K562 (cell line): ENCODE measurements around the gene DEF6. TPM values are rescaled to one million over a fixed set of nuclear protein-coding genes. Genes with fewer than 3 reads are reported as not detected.

Experiments
- ATAC-seq: fragments of 200-7000 bp; cut with Tn5 transposase; 3 replicates; pipeline ENCODE4 v1.9.1; 2020; ENCODE audit warnings: moderate library complexity
- BruUV-seq: library from RNA; stranded (reverse); fragments of 400-500 nt; replicated peaks from 2 replicates; lab custom pipeline; 2021; lab: Mats Ljungman, UMichigan
- CTCF ChIA-PET: fragments of 300-600 bp; formaldehyde crosslinking; extraction: SDS; loops from one replicate; lab custom pipeline; 2021; ENCODE audit warnings: low intra/inter-chr PET ratio; lab: Yijun Ruan, JAX
- POLR2A ChIA-PET: fragments of 300-600, 350-650 bp; sonication (Branson Sonifier 250); formaldehyde crosslinking; extraction: SDS; loops from one replicate; lab custom pipeline; 2021; ENCODE audit warnings: antibody characterized with exemption, inconsistent platforms; lab: Yijun Ruan, JAX
- DNase-seq, 4 experiments: peaks; one replicate each; pipeline versions ENCODE4 v3.0.0 to v3.0.0-alpha.2; 2011 to 2018; ENCODE audit warnings: low spot score in 3 of 4, mixed read lengths in 3 of 4; ENCODE audit errors: extremely low read depth in 1 of 4
- FAIRE-seq: peaks from 2 replicates; lab custom pipeline; 2011; peaks lifted over from hg19 to GRCh38; lab: Jason Lieb, UNC
- H2AFZ ChIP-seq: 2 replicates; pipeline ENCODE4 v1.6.0; 2011; ENCODE audit warnings: low read depth, low read length, control low read depth, inconsistent platforms
- H3K27ac ChIP-seq: fragments of 200-600 bp; 3 replicates; pipeline ENCODE4 v1.8.0; 2011; ENCODE audit warnings: low read depth, mild to moderate bottlenecking, control low read depth, inconsistent platforms, low read length, moderate library complexity, mixed read lengths; ENCODE audit errors: extremely low read depth
- H3K27me3 ChIP-seq, 2 experiments: fragments of 300-600 bp in 1 of 2; 2 replicates in 1 of 2; 3 replicates in 1 of 2; pipeline versions ENCODE4 v1.6.0 to v1.8.0; 2011; ENCODE audit warnings: inconsistent platforms in 2 of 2, low read length in 2 of 2, mild to moderate bottlenecking in 1 of 2, mixed read lengths in 1 of 2, moderate library complexity in 1 of 2; ENCODE audit not compliant: control insufficient read depth in 2 of 2, insufficient read depth in 2 of 2
- H3K36me3 ChIP-seq: fragments of 300-600 bp; 3 replicates; pipeline ENCODE4 v1.8.0; 2011; ENCODE audit warnings: mild to moderate bottlenecking, low read length, inconsistent platforms; ENCODE audit not compliant: control insufficient read depth, insufficient read depth
- H3K4me1 ChIP-seq, 2 experiments: fragments of 200-600 bp in 1 of 2; replicated peaks in 1 of 2; 2 replicates in 1 of 2; 3 replicates in 1 of 2; pipeline versions ENCODE4 v1.5.1 to v1.8.0; 2011; ENCODE audit warnings: inconsistent platforms in 2 of 2, low read length in 2 of 2, mild to moderate bottlenecking in 1 of 2, mixed read lengths in 1 of 2, moderate library complexity in 1 of 2; ENCODE audit not compliant: control insufficient read depth in 2 of 2, insufficient read depth in 2 of 2
- H3K4me2 ChIP-seq: 2 replicates; pipeline ENCODE4 v1.6.1; 2011; ENCODE audit warnings: low read length, control low read depth, inconsistent platforms, mixed read lengths; ENCODE audit not compliant: insufficient read depth
- H3K4me3 ChIP-seq: fragments of 200-600 bp; sonication (generic), shearing (Covaris generic); 2 replicates; pipeline ENCODE4 v1.5.1; 2016; ENCODE audit warnings: control low read depth, inconsistent platforms
- H3K79me2 ChIP-seq: fragments of 200-600 bp; 3 replicates; pipeline ENCODE4 v1.8.0; 2011; ENCODE audit warnings: low read length, inconsistent platforms; ENCODE audit not compliant: control insufficient read depth, insufficient read depth
- H3K9ac ChIP-seq, 2 experiments: 2 replicates each; pipeline versions ENCODE4 v1.6.0 to v1.6.1; 2011; ENCODE audit warnings: low read depth in 2 of 2, low read length in 2 of 2, control low read depth in 1 of 2, inconsistent platforms in 1 of 2, mild to moderate bottlenecking in 1 of 2, mixed read lengths in 1 of 2; ENCODE audit not compliant: insufficient read depth in 1 of 2
- H3K9me1 ChIP-seq: one replicate; pipeline ENCODE4 v1.6.0; 2011; ENCODE audit warnings: inconsistent platforms, mild to moderate bottlenecking, low read length, moderate library complexity; ENCODE audit not compliant: control insufficient read depth, insufficient read depth
- H3K9me3 ChIP-seq: replicated peaks from 2 replicates; pipeline ENCODE4 v1.5.1; 2011; ENCODE audit warnings: low read depth, low read length, inconsistent platforms; ENCODE audit not compliant: control insufficient read depth, insufficient read depth
- H4K20me1 ChIP-seq: replicated peaks from 2 replicates; pipeline ENCODE4 v1.6.1; 2011; ENCODE audit warnings: low read length, inconsistent platforms, mixed read lengths; ENCODE audit not compliant: control insufficient read depth, insufficient read depth
- BHLHE40 ChIP-seq: IDR thresholded peaks from 2 replicates; pipeline ENCODE4 v1.6.1; 2011; ENCODE audit warnings: low read length, improper control_type of control experiment
- CBFA2T3 ChIP-seq: fragments of 450-650 bp; IDR thresholded peaks from 2 replicates; pipeline ENCODE4 v1.6.1; 2017
- FOXA3 ChIP-seq, 2 experiments: fragments of 450-650 bp in 1 of 2; sonication (generic) in 1 of 2; formaldehyde crosslinking; IDR thresholded peaks in 1 of 2; conservative IDR thresholded peaks in 1 of 2; 2 replicates each; pipeline versions ENCODE4 v1.4.0 to v1.8.0; 2020 to 2022; ENCODE audit warnings: mild to moderate bottlenecking in 2 of 2, missing genetic modification reagents in 1 of 2
- KDM4B ChIP-seq, 2 experiments: fragments of 450-650 bp in 1 of 2; sonication (generic) in 1 of 2; IDR thresholded peaks; 2 replicates each; pipeline ENCODE4 v1.6.1; 2016 to 2017; ENCODE audit warnings: borderline replicate concordance in 2 of 2, antibody characterized with exemption in 1 of 2, low read depth in 1 of 2, mild to moderate bottlenecking in 1 of 2
- MAX ChIP-seq: sonication (generic); formaldehyde crosslinking; IDR thresholded peaks from 2 replicates; pipeline ENCODE4 v1.9.0; 2022; ENCODE audit warnings: mild to moderate bottlenecking, missing genetic modification reagents
- MEF2D ChIP-seq: conservative IDR thresholded peaks from 2 replicates; pipeline ENCODE4 v1.6.1; 2016; ENCODE audit warnings: low read depth, missing genetic modification characterization, missing compliant biosample characterization
- OTX1 ChIP-seq: fragments of 450-650 bp; formaldehyde crosslinking; IDR thresholded peaks from 2 replicates; pipeline ENCODE4 v1.4.0; 2022; ENCODE audit warnings: mild to moderate bottlenecking
- SRSF1 ChIP-seq: fragments of 200-400 bp; formaldehyde crosslinking; IDR thresholded peaks from 2 replicates; pipeline ENCODE4 v1.6.1; 2017; ENCODE audit warnings: mild to moderate bottlenecking, low read depth, low read length, moderate library complexity
- STAT6 ChIP-seq: sonication (generic); formaldehyde crosslinking; IDR thresholded peaks from 2 replicates; pipeline ENCODE4 v1.8.1; 2023; ENCODE audit warnings: mild to moderate bottlenecking, missing genetic modification reagents
- USF1 ChIP-seq: sonication (generic); formaldehyde crosslinking; IDR thresholded peaks from 2 replicates; pipeline ENCODE4 v1.9.0; 2022; ENCODE audit warnings: mild to moderate bottlenecking, missing genetic modification reagents
- USF2 ChIP-seq: sonication (generic); formaldehyde crosslinking; IDR thresholded peaks from 2 replicates; pipeline ENCODE4 v1.5.0; 2020; ENCODE audit warnings: missing genetic modification reagents
- ZMIZ1 ChIP-seq, 2 experiments: fragments of 150-350 bp in 1 of 2; IDR thresholded peaks; 2 replicates each; pipeline ENCODE4 v1.6.1; 2012 to 2016; ENCODE audit warnings: low read depth in 2 of 2, low read length in 2 of 2, mild to moderate bottlenecking in 1 of 2, moderate library complexity in 1 of 2
- ZNF121 ChIP-seq: sonication (generic); formaldehyde crosslinking; conservative IDR thresholded peaks from 2 replicates; pipeline ENCODE4 v1.8.0; 2022; ENCODE audit warnings: missing genetic modification reagents
- ZNF79 ChIP-seq: fragments of 250-450 bp; sonication (Bioruptor Pico); IDR thresholded peaks from 2 replicates; pipeline ENCODE4 v1.4.0; 2020; ENCODE audit warnings: low read depth, mild to moderate bottlenecking, moderate library complexity
- WGBS: fragments of 100-300 bp; shearing (Covaris generic); methylation state at CpG from one replicate; pipeline ENCODE4 v1.1.6; 2016; ENCODE audit warnings: low coverage, mixed read lengths; ENCODE audit not compliant: insufficient coverage; ENCODE audit errors: missing lambda C conversion rate; 5-methylcytosine and 5-hydroxymethylcytosine counted together
- in situ Hi-C: fragments of 300-500 bp; cut with MboI; formaldehyde crosslinking; loops from 4 replicates; pipeline ENCODE4 v1.15.0; 2018; ENCODE audit warnings: inconsistent platforms, mixed read lengths
- intact Hi-C: fragments of 100-400 bp; cut with micrococcal nuclease; formaldehyde crosslinking; loops from 2 replicates; pipeline ENCODE4 v1.14.2; 2022
- polyA plus RNA-seq, 8 experiments: library from polyadenylated mRNA; depleted of rRNA in 4 of 8; stranded (reverse) in 5 of 8; unstranded in 3 of 8; fragments of >200 nt; fragmentation: Nextera tagmentation in 2 of 8; fragmentation: Illumina TruSeq in 1 of 8; extraction: Ambion mirVana in 2 of 8; extraction: Trizol in 1 of 8; gene quantifications; 2 replicates each; pipeline versions ENCODE4 v1.2.1 to v1.2.3, GENCODE V29; 2011 to 2014; ENCODE audit warnings: inconsistent platforms in 1 of 8, missing spikeins in 1 of 8
- total RNA-seq, 7 experiments: library from RNA; depleted of rRNA in 6 of 7; stranded (reverse); fragments of >200 nt in 6 of 7; fragmentation: Illumina TruSeq in 2 of 7; extraction: Trizol in 2 of 7; gene quantifications; 2 replicates each; pipeline versions ENCODE4 v1.2.1 to v1.2.3, GENCODE V29; 2011 to 2021; ENCODE audit warnings: low replicate concordance in 1 of 7

Gene DEF6
- total and polyA plus RNA-seq, 9 of the 15 experiments (the other 6 are each of a cell fraction or from before 2014, with no cell fraction given): 1.3 to 44.6 (median 22.7) TPM

- no peak for FAIRE-seq
- peak overlapping the region in 1 of 2 experiments; percentile 24; a peak in 1 of 4 replicates for H3K9ac ChIP-seq
- no peaks in the 10 kb centered on the region for H3K9me3 ChIP-seq
- ChIA-PET POLR2A (interaction anchor here (0.9 to 1.2 kb wide), 3 partner anchors 19 to 146 kb away, joined by 3 to 4 read pairs (median 3); no protein-coding TSS in a partner anchor), CTCF (no interaction called here)
- no peak for ATAC-seq
- intact Hi-C loops: no loop called here
- H3K79me2 ChIP-seq: peaks cover 6% of the 10 kb centered on the region; the same call in 2 of the 3 replicates
- peaks cover 6% of the 10 kb centered on the region; the same call in 1 of the 3 replicates for H3K36me3 ChIP-seq
- no peak for DNase-seq
- no peak overlapping the region for H2AFZ ChIP-seq
- H3K9me1 ChIP-seq: no peaks in the 10 kb centered on the region
- no TSS peak for BruUV-seq
- no peak overlapping the region for H3K4me3 ChIP-seq
- H3K4me1 ChIP-seq: peaks cover 27 to 28% of the 10 kb centered on the region in 2 experiments
- H4K20me1 ChIP-seq: 0 out of 2 replicates have a peak, but pooled peaks cover 4% of the 10 kb centered on the region
- no peak overlapping the region for H3K27ac ChIP-seq
- no peaks in the 10 kb centered on the region for H3K27me3 ChIP-seq
- 30% methylated on average over 1 of the region's 1 CpG for WGBS
- no peak overlapping the region for H3K4me2 ChIP-seq
- in situ Hi-C loops: loop anchor here (10.0 kb wide), 1 partner anchor 151 kb away; the partner anchor contains the start of gene FANCE
- TF ChIP-seq MEF2D (tag): no peak
- TF ChIP-seq OTX1 (CRISPR knock-in tag): no peak
- TF ChIP-seq ZMIZ1 (IDR thresholded peaks at IDR 0.05; ENCODE audit: low read depth in 2 of 2, low read length in 2 of 2): no peak
- no peak for TF ChIP-seq STAT6 (CRISPR knock-in tag)
- no peak for TF ChIP-seq ZNF79 (CRISPR knock-in tag)
- peak; percentile 60 for TF ChIP-seq USF1 (CRISPR knock-in tag)
- no peak for TF ChIP-seq MAX (CRISPR knock-in tag)
- no peak for TF ChIP-seq SRSF1
- TF ChIP-seq BHLHE40: no peak
- TF ChIP-seq CBFA2T3: no peak
- no peak for TF ChIP-seq KDM4B (IDR thresholded peaks at IDR 0.05; ENCODE audit: borderline replicate concordance in 2 of 2, low read depth in 1 of 2)
- peak; percentile 3; the same call in 1 of the 2 replicates for TF ChIP-seq ZNF121 (CRISPR knock-in tag)
- TF ChIP-seq USF2 (CRISPR knock-in tag): peak; percentile 37
- 0 out of 4 replicates have a peak, but pooled peaks of 1 of the 2 experiments have one; percentile 21 for TF ChIP-seq FOXA3 (CRISPR knock-in tag; conservative IDR thresholded peaks at IDR 0.05 in 1 of 2, IDR thresholded peaks at IDR 0.05 in 1 of 2)
Observed at GRCh38 chr6:35304299-35304698, 6.7 kb downstream of the DEF6 start.
